HCT116 (cell line): ENCODE measurements around the gene ARHGAP42. TPM values are rescaled to one million over a fixed set of nuclear protein-coding genes. Genes with fewer than 3 reads are reported as not detected.

Source experiments
- ATAC-seq: fragments of 200-7000 bp; cut with Tn5 transposase; 2 replicates; pipeline ENCODE4 v1.9.1; 2020; ENCODE audit warnings: mild to moderate bottlenecking, moderate library complexity
- BruUV-seq: library from RNA; stranded (reverse); fragments of 400-500 nt; replicated peaks from 2 replicates; lab custom pipeline; 2021; lab: Mats Ljungman, UMichigan
- CTCF ChIA-PET: fragments of 300-600 bp; sonication (Branson Sonifier 250); formaldehyde crosslinking; loops from one replicate; lab custom pipeline; 2021; ENCODE audit warnings: antibody characterized with exemption; lab: Charles Lee
- POLR2A ChIA-PET: fragments of 300-600, 350-600 bp; sonication (Branson Sonifier 250); formaldehyde crosslinking; loops from one replicate; lab custom pipeline; 2021; ENCODE audit warnings: antibody characterized with exemption; lab: Charles Lee
- RAD21 ChIA-PET, 2 experiments: fragments of 300-600 bp; sonication (Branson Sonifier 250); formaldehyde crosslinking; loops; one replicate each; lab custom pipeline; 2023; ENCODE audit warnings: low total read pairs in 2 of 2; ENCODE audit not compliant: uncharacterized antibody in 2 of 2, unreplicated experiment in 2 of 2, low non-redundant PET in 1 of 2; lab: Charles Lee
- DNase-seq: peaks from one replicate; pipeline ENCODE4 v3.0.0-alpha.2; 2010; ENCODE audit warnings: low read depth, low spot score
- H2AFZ ChIP-seq: fragments of 200-600 bp; shearing (Covaris generic), sonication (generic); 2 replicates; pipeline ENCODE4 v1.6.1; 2017; ENCODE audit warnings: low read depth, mixed run types, mixed read lengths, antibody characterized with exemption, low read length; ENCODE audit not compliant: poor library complexity, severe bottlenecking
- H3K27ac ChIP-seq: 2 replicates; pipeline ENCODE4 v1.5.1; 2012; ENCODE audit warnings: low read depth, low read length
- H3K27me3 ChIP-seq: fragments of 200-600 bp; sonication (generic); 2 replicates; pipeline ENCODE4 v1.6.1; 2016; ENCODE audit warnings: mixed run types, low read length, mixed read lengths; ENCODE audit not compliant: insufficient read depth
- H3K36me3 ChIP-seq, 2 experiments: fragments of 200-500 bp in 1 of 2; fragments of 200-600 bp in 1 of 2; sonication (Bioruptor generic) in 1 of 2; sonication (generic) in 1 of 2; 2 replicates each; pipeline versions ENCODE4 v1.5.1 to v1.6.1; 2014 to 2016; ENCODE audit warnings: low read length in 2 of 2, inconsistent platforms in 1 of 2, mixed read lengths in 1 of 2, mixed run types in 1 of 2; ENCODE audit not compliant: insufficient read depth in 2 of 2, control insufficient read depth in 1 of 2
- H3K4me1 ChIP-seq, 2 experiments: fragments of 200-600 bp in 1 of 2; sonication (generic) in 1 of 2; 2 replicates each; pipeline versions ENCODE4 v1.5.1 to v1.6.1; 2012 to 2017; ENCODE audit warnings: low read length in 2 of 2, inconsistent platforms in 1 of 2, mild to moderate bottlenecking in 1 of 2, mixed read lengths in 1 of 2, mixed run types in 1 of 2, moderate library complexity in 1 of 2; ENCODE audit not compliant: insufficient read depth in 2 of 2, control insufficient read depth in 1 of 2
- H3K4me2 ChIP-seq: fragments of 200-600 bp; sonication (generic); 2 replicates; pipeline ENCODE4 v1.6.1; 2017; ENCODE audit warnings: mixed run types, low read length, mixed read lengths
- H3K4me3 ChIP-seq, 2 experiments: fragments of 200-600 bp in 1 of 2; sonication (generic) in 1 of 2; replicated peaks in 1 of 2; 2 replicates each; pipeline ENCODE4 v1.5.1; 2011 to 2016; ENCODE audit warnings: low read length in 2 of 2, control low read depth in 1 of 2, low read depth in 1 of 2, mild to moderate bottlenecking in 1 of 2, mixed read lengths in 1 of 2, mixed run types in 1 of 2
- H3K79me2 ChIP-seq: fragments of 200-600 bp; sonication (generic); 2 replicates; pipeline ENCODE4 v1.6.1; 2017; ENCODE audit warnings: mild to moderate bottlenecking, mixed run types, low read length, moderate library complexity, mixed read lengths; ENCODE audit not compliant: insufficient read depth
- H3K9ac ChIP-seq: fragments of 200-600 bp; sonication (generic); 2 replicates; pipeline ENCODE4 v1.6.1; 2016; ENCODE audit warnings: low read length, mixed read lengths
- H3K9me2 ChIP-seq: fragments of 200-600 bp; sonication (generic), shearing (Covaris generic); 2 replicates; pipeline ENCODE4 v1.6.1; 2017; ENCODE audit warnings: mixed run types, mild to moderate bottlenecking, moderate library complexity; ENCODE audit not compliant: insufficient read depth
- H3K9me3 ChIP-seq, 2 experiments: fragments of 200-500 bp in 1 of 2; fragments of 200-600 bp in 1 of 2; sonication (Bioruptor generic) in 1 of 2; sonication (generic) in 1 of 2; 2 replicates each; pipeline ENCODE4 v1.6.1; 2014 to 2017; ENCODE audit warnings: low read length in 2 of 2, mixed read lengths in 2 of 2, inconsistent platforms in 1 of 2, low read depth in 1 of 2, mild to moderate bottlenecking in 1 of 2, mixed run types in 1 of 2, moderate library complexity in 1 of 2; ENCODE audit not compliant: control insufficient read depth in 1 of 2, insufficient read depth in 1 of 2
- H4K20me1 ChIP-seq: fragments of 200-600 bp; sonication (generic), shearing (Covaris generic); 2 replicates; pipeline ENCODE4 v1.6.1; 2017; ENCODE audit warnings: mixed run types, mild to moderate bottlenecking, moderate library complexity; ENCODE audit not compliant: insufficient read depth
- ATF3 ChIP-seq: IDR thresholded peaks from 2 replicates; pipeline ENCODE4 v1.6.1; 2012
- CEBPB ChIP-seq: IDR thresholded peaks from 2 replicates; pipeline ENCODE4 v1.6.1; 2012; ENCODE audit warnings: low read depth
- EGR1 ChIP-seq: IDR thresholded peaks from 2 replicates; pipeline ENCODE4 v1.6.1; 2012; ENCODE audit warnings: low read depth
- ELF1 ChIP-seq: IDR thresholded peaks from 2 replicates; pipeline ENCODE4 v1.6.1; 2012; ENCODE audit warnings: low read depth, borderline replicate concordance
- EZH2 ChIP-seq: fragments of 200-600 bp; sonication (generic); IDR thresholded peaks from 2 replicates; pipeline ENCODE4 v1.6.1; 2017; ENCODE audit warnings: antibody characterized with exemption, mixed run types
- EZH2phosphoT487 ChIP-seq: fragments of 200-600 bp; IDR thresholded peaks from 2 replicates; pipeline ENCODE4 v1.6.1; 2018; ENCODE audit warnings: antibody characterized with exemption, borderline replicate concordance
- JUND ChIP-seq: IDR thresholded peaks from 2 replicates; pipeline ENCODE4 v1.6.1; 2012
- POLR2A ChIP-seq: IDR thresholded peaks from 2 replicates; pipeline ENCODE4 v1.7.0; 2011; ENCODE audit warnings: borderline replicate concordance; ENCODE audit not compliant: insufficient read depth, insufficient read length; ENCODE audit errors: extremely low read depth
- POLR2AphosphoS5 ChIP-seq: IDR thresholded peaks from 2 replicates; pipeline ENCODE4 v1.6.1; 2011; ENCODE audit warnings: mild to moderate bottlenecking, low read depth, low read length, moderate library complexity
- RAD21 ChIP-seq: IDR thresholded peaks from 2 replicates; pipeline ENCODE4 v1.6.1; 2012; ENCODE audit warnings: low read depth, mild to moderate bottlenecking
- SIN3A ChIP-seq: IDR thresholded peaks from 2 replicates; pipeline ENCODE4 v1.6.1; 2012; ENCODE audit warnings: low read depth
- SRF ChIP-seq: IDR thresholded peaks from 2 replicates; pipeline ENCODE4 v1.6.1; 2012; ENCODE audit warnings: low read depth
- YY1 ChIP-seq: IDR thresholded peaks from 2 replicates; pipeline ENCODE4 v1.6.1; 2011; ENCODE audit warnings: low read length, low read depth, moderate library complexity, mild to moderate bottlenecking; ENCODE audit not compliant: insufficient replicate concordance; ENCODE audit errors: extremely low read depth
- ZFX ChIP-seq: fragments of 450-650 bp; IDR thresholded peaks from 2 replicates; pipeline ENCODE4 v1.6.1; 2017
- ZNF274 ChIP-seq: fragments of 200-500 bp; sonication (Bioruptor generic); IDR thresholded peaks from 2 replicates; pipeline ENCODE4 v1.6.1; 2014; ENCODE audit warnings: mild to moderate bottlenecking, low read depth, low read length, inconsistent platforms
- intact Hi-C: fragments of 100-400 bp; cut with micrococcal nuclease; formaldehyde crosslinking; loops from 2 replicates; pipeline ENCODE4 v1.10.0; 2022
- total RNA-seq: library from RNA; stranded (reverse); gene quantifications from one replicate; pipeline ENCODE4 v1.2.1, GENCODE V29; 2021; ENCODE audit not compliant: unreplicated experiment
- TF ChIP-seq, protein P1 (sequence below), 3 experiments: fragments of 200-600 bp in 1 of 3; sonication (generic) in 1 of 3; IDR thresholded peaks in 2 of 3; conservative IDR thresholded peaks in 1 of 3; 2 replicates each; pipeline ENCODE4 v1.5.1; 2012 to 2017; ENCODE audit warnings: low read depth in 2 of 3, low read length in 2 of 3, antibody characterized with exemption in 1 of 3, borderline replicate concordance in 1 of 3, control low read depth in 1 of 3, mild to moderate bottlenecking in 1 of 3, mixed read lengths in 1 of 3, mixed run types in 1 of 3, moderate library complexity in 1 of 3; ENCODE audit not compliant: insufficient read depth in 1 of 3
- TF ChIP-seq, protein P2 (sequence below): IDR thresholded peaks from 2 replicates; pipeline ENCODE4 v1.6.1; 2011; ENCODE audit warnings: mild to moderate bottlenecking, low read length, moderate library complexity; ENCODE audit not compliant: insufficient replicate concordance; ENCODE audit errors: extremely low read depth

ARHGAP42 gene
- total RNA-seq, 1 experiment from 2014 or later, result 12.3 TPM

DNA sequence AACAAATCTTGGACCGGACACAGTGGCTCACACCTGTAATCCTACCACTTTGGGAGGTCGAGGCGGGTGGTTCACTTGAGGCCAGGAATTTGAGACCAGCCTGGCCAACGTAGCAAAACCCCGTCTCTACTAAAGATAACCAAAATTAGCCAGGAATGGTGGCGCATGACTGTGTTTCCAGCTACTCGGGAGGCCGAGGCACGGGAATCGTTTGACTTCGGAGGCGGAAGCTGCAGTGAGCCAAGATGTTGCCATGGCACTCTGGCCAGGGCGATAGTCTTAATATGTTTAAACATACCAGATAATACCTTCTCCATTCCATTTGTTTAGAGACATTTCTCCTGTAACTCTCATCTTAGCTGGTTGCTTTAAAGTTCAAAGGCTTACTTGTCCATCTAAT is 218.6 kb downstream of the ARHGAP42 start:
- RAD21 ChIA-PET, result no interaction called here
- no peak overlapping the region for H3K4me3 ChIP-seq
- H3K4me2 ChIP-seq, result no peak overlapping the region
- DNase-seq (no peak), ATAC-seq (no peak)
- no peaks in the 10 kb centered on the region for H3K9me2 ChIP-seq
- H3K27ac ChIP-seq, result no peak overlapping the region
- H3K9me3 ChIP-seq, result no peaks in the 10 kb centered on the region
- POLR2A ChIA-PET, result no interaction called here
- intact Hi-C loops, result no loop called here
- CTCF ChIA-PET, result no interaction called here
- H3K36me3 ChIP-seq, result no peaks in the 10 kb centered on the region
- H3K27me3 ChIP-seq, result no peaks in the 10 kb centered on the region
- no TSS peak for BruUV-seq
- H4K20me1 ChIP-seq, result no peaks in the 10 kb centered on the region
- H3K79me2 ChIP-seq, result no peaks in the 10 kb centered on the region
- no peak for TF ChIP-seq SIN3A
- no peak for TF ChIP-seq EZH2phosphoT487
- no peak for TF ChIP-seq EZH2
- TF ChIP-seq, protein P1, sequence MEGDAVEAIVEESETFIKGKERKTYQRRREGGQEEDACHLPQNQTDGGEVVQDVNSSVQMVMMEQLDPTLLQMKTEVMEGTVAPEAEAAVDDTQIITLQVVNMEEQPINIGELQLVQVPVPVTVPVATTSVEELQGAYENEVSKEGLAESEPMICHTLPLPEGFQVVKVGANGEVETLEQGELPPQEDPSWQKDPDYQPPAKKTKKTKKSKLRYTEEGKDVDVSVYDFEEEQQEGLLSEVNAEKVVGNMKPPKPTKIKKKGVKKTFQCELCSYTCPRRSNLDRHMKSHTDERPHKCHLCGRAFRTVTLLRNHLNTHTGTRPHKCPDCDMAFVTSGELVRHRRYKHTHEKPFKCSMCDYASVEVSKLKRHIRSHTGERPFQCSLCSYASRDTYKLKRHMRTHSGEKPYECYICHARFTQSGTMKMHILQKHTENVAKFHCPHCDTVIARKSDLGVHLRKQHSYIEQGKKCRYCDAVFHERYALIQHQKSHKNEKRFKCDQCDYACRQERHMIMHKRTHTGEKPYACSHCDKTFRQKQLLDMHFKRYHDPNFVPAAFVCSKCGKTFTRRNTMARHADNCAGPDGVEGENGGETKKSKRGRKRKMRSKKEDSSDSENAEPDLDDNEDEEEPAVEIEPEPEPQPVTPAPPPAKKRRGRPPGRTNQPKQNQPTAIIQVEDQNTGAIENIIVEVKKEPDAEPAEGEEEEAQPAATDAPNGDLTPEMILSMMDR (IDR thresholded peaks at IDR 0.05 in 2 of 3, conservative IDR thresholded peaks at IDR 0.05 in 1 of 3; ENCODE audit: borderline replicate concordance in 1 of 3, insufficient read depth in 1 of 3, low read depth in 2 of 3, low read length in 2 of 3), result no peak
- no peak for TF ChIP-seq RAD21
- TF ChIP-seq ATF3, result no peak
- TF ChIP-seq EGR1, result no peak
- no peak for TF ChIP-seq CEBPB
- TF ChIP-seq POLR2AphosphoS5, result no peak
- no peak for TF ChIP-seq ZFX
- TF ChIP-seq YY1, result no peak
- TF ChIP-seq SRF, result no peak
- no peak for TF ChIP-seq ELF1
- no peak for TF ChIP-seq POLR2A
- TF ChIP-seq, protein P2, sequence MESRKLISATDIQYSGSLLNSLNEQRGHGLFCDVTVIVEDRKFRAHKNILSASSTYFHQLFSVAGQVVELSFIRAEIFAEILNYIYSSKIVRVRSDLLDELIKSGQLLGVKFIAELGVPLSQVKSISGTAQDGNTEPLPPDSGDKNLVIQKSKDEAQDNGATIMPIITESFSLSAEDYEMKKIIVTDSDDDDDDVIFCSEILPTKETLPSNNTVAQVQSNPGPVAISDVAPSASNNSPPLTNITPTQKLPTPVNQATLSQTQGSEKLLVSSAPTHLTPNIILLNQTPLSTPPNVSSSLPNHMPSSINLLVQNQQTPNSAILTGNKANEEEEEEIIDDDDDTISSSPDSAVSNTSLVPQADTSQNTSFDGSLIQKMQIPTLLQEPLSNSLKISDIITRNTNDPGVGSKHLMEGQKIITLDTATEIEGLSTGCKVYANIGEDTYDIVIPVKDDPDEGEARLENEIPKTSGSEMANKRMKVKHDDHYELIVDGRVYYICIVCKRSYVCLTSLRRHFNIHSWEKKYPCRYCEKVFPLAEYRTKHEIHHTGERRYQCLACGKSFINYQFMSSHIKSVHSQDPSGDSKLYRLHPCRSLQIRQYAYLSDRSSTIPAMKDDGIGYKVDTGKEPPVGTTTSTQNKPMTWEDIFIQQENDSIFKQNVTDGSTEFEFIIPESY, result no peak
- TF ChIP-seq ZNF274, result no peak
- TF ChIP-seq JUND, result no peak
- TF ChIP-seq, all 23 proteins: peak for 0
- Histone ChIP-seq H3K4me1 (no peaks in the 10 kb centered on the region), H3K9ac (no peak overlapping the region), H2AFZ (no peak overlapping the region)
